Measurements from ENCODE around the gene CAPN5.

The CAPN5 gene

DNA sequence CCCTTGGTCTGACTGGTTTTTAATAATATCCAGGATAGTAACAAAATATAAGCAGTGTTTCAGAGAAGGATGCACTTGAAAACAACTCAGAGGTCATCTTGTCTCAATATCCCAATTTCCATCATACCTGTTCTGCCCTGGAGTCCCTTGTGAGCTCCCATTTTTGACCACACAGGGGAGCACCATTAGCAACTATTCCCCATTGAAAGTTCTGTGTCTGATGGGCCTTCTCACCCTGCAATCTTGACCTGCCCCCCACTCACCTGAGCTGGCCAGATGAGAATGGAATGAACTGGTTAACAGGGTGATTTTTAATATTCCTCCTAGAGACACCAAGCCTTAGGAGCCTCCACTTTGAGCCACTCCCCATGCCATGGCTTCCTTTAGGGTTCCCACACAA lies 3.8 kb upstream of the CAPN5 start:
- Histone ChIP-seq H3K36me3 (ENCODE audit: insufficient read depth) (no peaks in the 10 kb centered on the region), H3K27ac (no peak overlapping the region), H3K4me1 (ENCODE audit: low read depth, poor library complexity, severe bottlenecking) (no peaks in the 10 kb centered on the region), H3K4me2 (no peak overlapping the region), H3K79me2 (ENCODE audit: insufficient read depth, low read depth) (no peaks in the 10 kb centered on the region), H3K9ac (no peak overlapping the region), H4K20me1 (ENCODE audit: insufficient read depth) (no peaks in the 10 kb centered on the region), H3K27me3 (ENCODE audit: insufficient read depth, low read depth) (no peaks in the 10 kb centered on the region), H2AFZ (ENCODE audit: low read depth) (no peak overlapping the region), H3K4me3 (IDR thresholded peaks at IDR 0.05; ENCODE audit: insufficient read depth, low read depth, low read length) (no peak overlapping the region)
- TF ChIP-seq, protein P1, sequence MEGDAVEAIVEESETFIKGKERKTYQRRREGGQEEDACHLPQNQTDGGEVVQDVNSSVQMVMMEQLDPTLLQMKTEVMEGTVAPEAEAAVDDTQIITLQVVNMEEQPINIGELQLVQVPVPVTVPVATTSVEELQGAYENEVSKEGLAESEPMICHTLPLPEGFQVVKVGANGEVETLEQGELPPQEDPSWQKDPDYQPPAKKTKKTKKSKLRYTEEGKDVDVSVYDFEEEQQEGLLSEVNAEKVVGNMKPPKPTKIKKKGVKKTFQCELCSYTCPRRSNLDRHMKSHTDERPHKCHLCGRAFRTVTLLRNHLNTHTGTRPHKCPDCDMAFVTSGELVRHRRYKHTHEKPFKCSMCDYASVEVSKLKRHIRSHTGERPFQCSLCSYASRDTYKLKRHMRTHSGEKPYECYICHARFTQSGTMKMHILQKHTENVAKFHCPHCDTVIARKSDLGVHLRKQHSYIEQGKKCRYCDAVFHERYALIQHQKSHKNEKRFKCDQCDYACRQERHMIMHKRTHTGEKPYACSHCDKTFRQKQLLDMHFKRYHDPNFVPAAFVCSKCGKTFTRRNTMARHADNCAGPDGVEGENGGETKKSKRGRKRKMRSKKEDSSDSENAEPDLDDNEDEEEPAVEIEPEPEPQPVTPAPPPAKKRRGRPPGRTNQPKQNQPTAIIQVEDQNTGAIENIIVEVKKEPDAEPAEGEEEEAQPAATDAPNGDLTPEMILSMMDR (conservative IDR thresholded peaks at IDR 0.05; ENCODE audit: low read depth, low read length): no peak

DNA sequence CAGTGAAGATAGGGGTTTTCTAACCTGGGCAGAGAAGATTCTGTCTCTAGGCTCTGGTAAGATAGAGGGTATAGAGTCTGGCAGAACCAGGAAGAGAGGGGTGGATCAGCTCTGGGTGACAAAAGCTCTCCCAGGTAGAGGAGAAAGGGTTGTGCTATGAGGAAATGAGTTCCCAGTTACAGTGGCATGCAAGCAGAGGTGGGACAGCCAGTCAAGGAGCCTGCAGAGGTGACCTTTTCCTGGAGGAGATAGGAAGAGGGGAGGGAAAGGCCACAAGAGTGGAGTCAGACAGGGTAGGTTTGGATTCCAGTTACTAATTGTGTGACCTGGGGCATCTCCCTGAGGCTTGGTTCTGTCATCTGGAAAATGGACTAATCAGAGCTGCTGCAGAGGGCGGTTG lies 3.4 kb upstream of the CAPN5 start:
- Histone ChIP-seq H3K4me1 (ENCODE audit: low read depth, poor library complexity, severe bottlenecking) (no peaks in the 10 kb centered on the region), H4K20me1 (ENCODE audit: insufficient read depth) (no peaks in the 10 kb centered on the region), H3K36me3 (ENCODE audit: insufficient read depth) (no peaks in the 10 kb centered on the region), H2AFZ (ENCODE audit: low read depth) (no peak overlapping the region), H3K27me3 (ENCODE audit: insufficient read depth, low read depth) (no peaks in the 10 kb centered on the region), H3K79me2 (ENCODE audit: insufficient read depth, low read depth) (no peaks in the 10 kb centered on the region), H3K9ac (no peak overlapping the region), H3K4me2 (no peak overlapping the region), H3K4me3 (IDR thresholded peaks at IDR 0.05; ENCODE audit: insufficient read depth, low read depth, low read length) (no peak overlapping the region), H3K27ac (no peak overlapping the region)
- TF ChIP-seq, protein P1 (conservative IDR thresholded peaks at IDR 0.05; ENCODE audit: low read depth, low read length): no peak

DNA sequence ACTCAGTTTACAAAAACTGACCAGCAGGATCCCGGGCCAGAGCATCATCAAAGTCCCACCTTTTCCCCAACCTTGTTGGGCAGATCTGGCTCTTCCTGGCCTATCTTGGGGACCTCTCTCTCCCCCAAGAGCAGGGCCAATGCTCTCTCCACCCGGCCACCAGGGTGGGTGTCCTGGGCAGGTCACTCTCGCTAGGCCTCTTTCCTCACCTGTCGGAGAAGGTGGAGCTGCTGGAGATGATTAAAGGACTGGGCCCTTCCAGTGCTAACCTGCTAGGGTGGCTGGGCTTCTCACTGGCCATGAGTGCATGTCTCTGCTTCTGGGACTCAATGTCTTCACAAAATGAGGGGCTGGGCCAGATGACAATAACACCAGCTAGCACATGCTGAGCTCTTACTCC lies 2.9 kb upstream of the CAPN5 start:
- Histone ChIP-seq H3K79me2 (ENCODE audit: insufficient read depth, low read depth) (no peaks in the 10 kb centered on the region), H3K4me3 (IDR thresholded peaks at IDR 0.05; ENCODE audit: insufficient read depth, low read depth, low read length) (no peak overlapping the region), H3K36me3 (ENCODE audit: insufficient read depth) (no peaks in the 10 kb centered on the region), H3K27me3 (ENCODE audit: insufficient read depth, low read depth) (no peaks in the 10 kb centered on the region), H3K4me1 (ENCODE audit: low read depth, poor library complexity, severe bottlenecking) (no peaks in the 10 kb centered on the region), H3K9ac (no peak overlapping the region), H4K20me1 (ENCODE audit: insufficient read depth) (no peaks in the 10 kb centered on the region), H2AFZ (ENCODE audit: low read depth) (no peak overlapping the region), H3K4me2 (no peak overlapping the region), H3K27ac (no peak overlapping the region)
- TF ChIP-seq, protein P1 (conservative IDR thresholded peaks at IDR 0.05; ENCODE audit: low read depth, low read length): no peak

DNA sequence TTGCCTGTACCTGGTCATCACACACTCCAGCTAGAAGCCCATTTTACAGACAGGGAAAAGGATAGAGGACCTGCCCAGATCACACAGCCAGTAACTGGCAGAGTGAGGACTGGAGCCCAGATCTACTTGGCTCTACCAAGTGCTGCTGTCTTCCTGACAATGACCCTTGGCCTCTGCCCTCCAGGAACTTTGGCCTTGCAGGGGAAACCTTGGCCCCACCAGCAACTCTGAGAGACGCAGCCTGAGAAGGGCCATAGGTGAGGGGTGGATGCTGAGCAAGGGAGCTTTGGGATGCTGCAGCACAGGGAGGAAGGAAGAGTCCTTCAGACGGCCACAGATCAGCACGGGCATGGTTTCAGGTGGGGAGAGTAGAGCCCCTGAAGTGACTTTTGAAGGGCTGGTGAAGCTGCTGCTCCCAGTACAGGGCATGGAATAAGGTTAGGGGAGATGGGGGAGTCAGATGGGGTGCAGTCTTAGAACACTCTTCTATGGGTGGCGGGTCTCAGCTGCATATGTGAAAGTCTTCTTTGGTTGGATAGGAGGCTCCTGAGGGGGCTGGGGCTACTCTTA lies 2.0 kb upstream of the CAPN5 start:
- H3K79me2 ChIP-seq (ENCODE audit: insufficient read depth, low read depth): no peaks in the 10 kb centered on the region
- H3K36me3 ChIP-seq (ENCODE audit: insufficient read depth): no peaks in the 10 kb centered on the region
- H3K9ac ChIP-seq: no peak overlapping the region
- TF ChIP-seq, protein P1 (conservative IDR thresholded peaks at IDR 0.05; ENCODE audit: low read depth, low read length): no peak
- no peaks in the 10 kb centered on the region for H3K4me1 ChIP-seq (ENCODE audit: low read depth, poor library complexity, severe bottlenecking)
- H3K4me2 ChIP-seq: no peak overlapping the region
- H2AFZ ChIP-seq (ENCODE audit: low read depth): no peak overlapping the region
- H4K20me1 ChIP-seq (ENCODE audit: insufficient read depth): no peaks in the 10 kb centered on the region
- no peaks in the 10 kb centered on the region; the same call in 1 of the 2 replicates for H3K27me3 ChIP-seq (ENCODE audit: insufficient read depth, low read depth)
- H3K27ac ChIP-seq: no peak overlapping the region
- H3K4me3 ChIP-seq (IDR thresholded peaks at IDR 0.05; ENCODE audit: insufficient read depth, low read depth, low read length): no peak overlapping the region

Data from KMS-11 (cell line).